Activated naive CD4-positive, alpha-beta T cell treated with Interleukin-2 at 50 U/mL for 16 hours (primary cell): ENCODE data around the gene RPS10.
"Not testable (repeated sequence)": the region's sequence is repeated elsewhere in the genome, so short reads cannot be mapped to it uniquely, and the experiment has no call there.

ENCODE experiments used
- DNase-seq: peaks from one replicate; pipeline ENCODE4 v3.0.0-alpha.2; 2020

The RPS10 gene

GRCh38 chr6:34447386-34447785, 21.5 kb upstream of the RPS10 start:
- DNase-seq: no peak

- no peak for DNase-seq
These were observed 19.5 kb upstream of the RPS10 start for GRCh38 chr6:34445313-34445860.

GRCh38 chr6:34441526-34441925, 15.7 kb upstream of the RPS10 start:
- no peak for DNase-seq

- DNase-seq: no peak
These were observed 13.6 kb upstream of the RPS10 start for GRCh38 chr6:34439442-34439841.

GRCh38 chr6:34438705-34439104, 12.8 kb upstream of the RPS10 start:
- no peak for DNase-seq

- no peak for DNase-seq
These were observed 11.7 kb upstream of the RPS10 start for GRCh38 chr6:34437644-34437970.

- DNase-seq: no peak
These were observed 11.2 kb upstream of the RPS10 start for GRCh38 chr6:34436803-34437643.

GRCh38 chr6:34435916-34436315, 10.0 kb upstream of the RPS10 start:
- no peak for DNase-seq

GRCh38 chr6:34425132-34425497, 754 bp downstream of the RPS10 start:
- peak; percentile 25 for DNase-seq

GRCh38 chr6:34424200-34425131, 1.4 kb downstream of the RPS10 start:
- DNase-seq: no peak

- no peak for DNase-seq
These were observed 2.6 kb downstream of the RPS10 start for GRCh38 chr6:34423254-34423653.

GRCh38 chr6:34418367-34418766, 7.5 kb downstream of the RPS10 start:
- DNase-seq: no peak

GRCh38 chr6:34416877-34417371, 8.9 kb downstream of the RPS10 start:
- DNase-seq: no peak

- DNase-seq: no peak
These were observed 10.6 kb downstream of the RPS10 start for GRCh38 chr6:34414999-34415858.

GRCh38 chr6:34412643-34413214, 13.1 kb downstream of the RPS10 start:
- DNase-seq: no peak

GRCh38 chr6:34412016-34412415, 13.9 kb downstream of the RPS10 start:
- no peak for DNase-seq

GRCh38 chr6:34407915-34408314, 18.0 kb downstream of the RPS10 start:
- DNase-seq: not testable (repeated sequence)

GRCh38 chr6:34396518-34396917, 29.4 kb downstream of the RPS10 start:
- DNase-seq: no peak

- DNase-seq: no peak
These were observed 31.9 kb downstream of the RPS10 start for GRCh38 chr6:34393966-34394305.

- DNase-seq: no peak
These were observed 32.5 kb downstream of the RPS10 start for GRCh38 chr6:34393191-34393965.

GRCh38 chr6:34392497-34393190, 33.2 kb downstream of the RPS10 start, which contains the start of gene NUDT3:
Gene NUDT3, minus strand, starts transcription at chr6:34392669. Its CDS starts 307 bp downstream, at chr6:34392362.
- peak; percentile 93 for DNase-seq
